Type B pancreatic cell (in vitro differentiated cells): ENCODE data around the gene NTRK3. TPM values are rescaled to one million over a fixed set of nuclear protein-coding genes. Genes with fewer than 3 reads are reported as not detected.

Experiments
- DNase-seq: peaks from one replicate; pipeline ENCODE4 v3.0.0; 2021; ENCODE audit warnings: mixed read lengths; ENCODE audit not compliant: unreplicated experiment; ENCODE audit errors: extremely low spot score
- H3K27ac Mint-ChIP-seq: 2 replicates; pipeline ENCODE4 v1.8.0; 2021; ENCODE audit warnings: mild to moderate bottlenecking, mixed read lengths
- H3K27me3 Mint-ChIP-seq: 2 replicates; pipeline ENCODE4 v1.8.0; 2021; ENCODE audit warnings: mixed read lengths
- H3K36me3 Mint-ChIP-seq: 2 replicates; pipeline ENCODE4 v1.8.0; 2021; ENCODE audit warnings: mixed read lengths
- H3K4me1 Mint-ChIP-seq: one replicate; pipeline ENCODE4 v1.8.0; 2021; ENCODE audit warnings: mixed read lengths; ENCODE audit not compliant: unreplicated experiment
- H3K4me3 Mint-ChIP-seq: 2 replicates; pipeline ENCODE4 v1.8.0; 2021; ENCODE audit warnings: mild to moderate bottlenecking, mixed read lengths
- H3K9me3 Mint-ChIP-seq: 2 replicates; pipeline ENCODE4 v1.8.0; 2021; ENCODE audit warnings: mixed read lengths
- total RNA-seq: library from RNA; stranded (reverse); gene quantifications from 2 replicates; pipeline ENCODE4 v1.2.1, GENCODE V29; 2021; ENCODE audit warnings: low replicate concordance
- TF ChIP-seq, protein P1 (sequence below): fragments of 200-600 bp; sonication (generic); conservative IDR thresholded peaks from 2 replicates; pipeline ENCODE4 v1.5.0; 2021; ENCODE audit warnings: antibody characterized with exemption, mild to moderate bottlenecking

The NTRK3 gene
- total RNA-seq, 1 donor from 2014 or later: 16.9 TPM

DNA sequence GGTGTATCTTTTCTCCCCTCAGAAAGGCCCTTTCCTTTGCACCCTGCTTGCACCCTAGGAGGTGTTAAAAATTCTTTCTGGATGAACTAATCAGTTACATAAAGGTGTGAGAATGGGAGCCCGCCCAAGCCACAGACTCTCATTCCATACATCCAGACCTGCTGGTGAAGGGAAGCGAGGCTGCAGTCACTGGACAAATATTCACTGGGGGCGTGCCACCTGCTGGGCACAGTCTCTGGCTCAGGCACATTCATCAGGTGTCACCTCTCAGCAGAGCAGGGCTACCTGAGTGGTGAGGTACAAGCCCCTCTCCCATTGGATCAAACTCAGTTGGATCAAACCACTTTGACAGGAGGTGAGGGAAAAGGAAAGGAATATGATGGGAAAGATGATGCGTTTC is 52.0 kb downstream of the NTRK3 start:
- TF ChIP-seq, protein P1, sequence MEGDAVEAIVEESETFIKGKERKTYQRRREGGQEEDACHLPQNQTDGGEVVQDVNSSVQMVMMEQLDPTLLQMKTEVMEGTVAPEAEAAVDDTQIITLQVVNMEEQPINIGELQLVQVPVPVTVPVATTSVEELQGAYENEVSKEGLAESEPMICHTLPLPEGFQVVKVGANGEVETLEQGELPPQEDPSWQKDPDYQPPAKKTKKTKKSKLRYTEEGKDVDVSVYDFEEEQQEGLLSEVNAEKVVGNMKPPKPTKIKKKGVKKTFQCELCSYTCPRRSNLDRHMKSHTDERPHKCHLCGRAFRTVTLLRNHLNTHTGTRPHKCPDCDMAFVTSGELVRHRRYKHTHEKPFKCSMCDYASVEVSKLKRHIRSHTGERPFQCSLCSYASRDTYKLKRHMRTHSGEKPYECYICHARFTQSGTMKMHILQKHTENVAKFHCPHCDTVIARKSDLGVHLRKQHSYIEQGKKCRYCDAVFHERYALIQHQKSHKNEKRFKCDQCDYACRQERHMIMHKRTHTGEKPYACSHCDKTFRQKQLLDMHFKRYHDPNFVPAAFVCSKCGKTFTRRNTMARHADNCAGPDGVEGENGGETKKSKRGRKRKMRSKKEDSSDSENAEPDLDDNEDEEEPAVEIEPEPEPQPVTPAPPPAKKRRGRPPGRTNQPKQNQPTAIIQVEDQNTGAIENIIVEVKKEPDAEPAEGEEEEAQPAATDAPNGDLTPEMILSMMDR: no peak
- no peaks in the 10 kb centered on the region for H3K9me3 Mint-ChIP-seq
- H3K27me3 Mint-ChIP-seq: peaks cover 23% of the 10 kb centered on the region
- H3K4me1 Mint-ChIP-seq: no peaks in the 10 kb centered on the region
- no peak for DNase-seq
- H3K4me3 Mint-ChIP-seq: no peak overlapping the region
- H3K36me3 Mint-ChIP-seq: no peaks in the 10 kb centered on the region
- no peak overlapping the region for H3K27ac Mint-ChIP-seq

DNA sequence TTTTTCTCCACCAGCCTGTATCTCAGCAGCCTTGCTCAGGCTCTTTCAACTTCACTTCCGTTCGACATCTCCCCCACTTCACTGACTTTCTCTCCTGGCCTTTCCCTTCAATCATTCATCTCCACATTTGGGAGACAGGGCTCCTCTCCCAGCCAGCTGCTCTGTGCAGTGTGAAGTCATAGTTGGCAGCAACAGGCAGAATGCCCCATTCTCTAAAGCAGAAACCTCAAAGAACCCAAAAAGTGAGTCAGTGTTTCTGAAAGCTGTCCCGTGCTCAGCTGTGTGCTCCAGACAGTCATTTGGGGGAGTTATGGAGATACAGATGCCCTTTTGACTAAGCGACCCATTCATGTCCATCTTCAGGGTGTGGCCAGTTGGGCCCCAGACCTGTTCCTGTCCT is 54.3 kb downstream of the NTRK3 start:
- TF ChIP-seq, protein P1: no peak
- DNase-seq: no peak

DNA sequence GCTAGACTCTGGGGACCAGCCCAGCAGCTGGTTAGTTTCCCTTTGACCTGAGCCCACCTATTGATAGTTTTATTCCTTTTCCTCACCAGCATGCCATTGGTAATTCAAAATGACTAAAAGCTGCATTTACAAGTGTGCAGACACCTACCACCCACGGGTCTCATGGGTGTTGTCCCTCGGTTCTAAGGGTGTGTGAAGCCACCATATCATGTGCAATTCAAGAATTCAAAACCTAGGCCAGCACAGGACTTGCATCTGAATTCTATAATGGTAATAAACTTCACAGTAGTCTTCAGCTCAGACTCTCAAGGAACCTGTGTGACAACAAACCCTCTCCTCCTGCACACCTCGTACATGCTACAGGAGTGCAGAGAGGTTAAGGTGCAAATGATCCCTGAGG is 55.3 kb downstream of the NTRK3 start:
- no peaks in the 10 kb centered on the region for H3K9me3 Mint-ChIP-seq
- H3K36me3 Mint-ChIP-seq: no peaks in the 10 kb centered on the region
- no peak overlapping the region for H3K4me3 Mint-ChIP-seq
- H3K27me3 Mint-ChIP-seq: peaks cover 32% of the 10 kb centered on the region
- no peak for DNase-seq
- H3K27ac Mint-ChIP-seq: no peak overlapping the region
- TF ChIP-seq, protein P1: no peak
- no peaks in the 10 kb centered on the region for H3K4me1 Mint-ChIP-seq

More for the DNA sequence above, 54.3 kb downstream of the NTRK3 start:
- Mint-ChIP-seq H3K27ac (no peak overlapping the region), H3K9me3 (no peaks in the 10 kb centered on the region), H3K4me3 (no peak overlapping the region), H3K36me3 (no peaks in the 10 kb centered on the region), H3K27me3 (peaks cover 26% of the 10 kb centered on the region), H3K4me1 (no peaks in the 10 kb centered on the region)

DNA sequence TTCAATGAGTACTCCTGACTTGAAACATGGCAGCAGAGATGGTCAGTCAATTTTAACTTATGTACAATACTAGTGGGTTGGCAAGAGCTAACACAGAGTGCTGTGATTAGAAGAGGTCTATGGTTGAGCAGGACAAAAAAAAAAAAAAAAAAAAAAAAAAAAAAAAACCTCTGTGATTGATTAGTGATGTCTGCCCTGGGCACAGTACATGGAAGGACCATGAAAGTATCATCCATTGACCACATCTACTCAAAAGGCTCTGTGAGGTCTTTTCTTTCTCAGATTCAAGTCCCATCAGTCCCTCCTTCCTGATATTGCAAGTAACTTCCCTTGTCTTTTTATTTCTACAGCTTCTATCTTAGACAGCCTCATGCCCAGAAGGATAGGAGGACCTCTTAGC is 59.6 kb downstream of the NTRK3 start:
- TF ChIP-seq, protein P1: no peak
- Mint-ChIP-seq H3K27me3 (peaks cover 26% of the 10 kb centered on the region), H3K4me1 (no peaks in the 10 kb centered on the region), H3K4me3 (no peak overlapping the region), H3K36me3 (no peaks in the 10 kb centered on the region), H3K27ac (no peak overlapping the region), H3K9me3 (no peaks in the 10 kb centered on the region)
- DNase-seq: no peak

DNA sequence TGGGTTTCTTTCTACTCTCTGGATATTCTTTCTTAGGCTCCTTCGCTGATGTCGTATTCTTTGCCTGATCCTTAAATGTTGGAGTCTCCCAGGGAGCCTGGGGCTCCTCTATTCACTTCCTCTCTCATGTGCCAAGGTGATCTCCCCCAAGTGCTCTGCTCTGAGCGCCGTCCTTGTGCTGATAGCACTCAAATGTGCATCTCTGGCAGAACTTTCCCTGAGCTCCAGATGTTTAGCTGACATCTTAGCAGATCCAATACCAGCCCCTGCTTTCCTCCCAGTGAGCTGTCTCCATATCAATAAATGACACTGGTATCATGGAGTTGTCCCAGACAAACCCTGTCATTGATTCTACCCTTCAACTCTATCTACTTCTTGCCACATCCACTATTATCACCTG is 62.4 kb downstream of the NTRK3 start:
- Mint-ChIP-seq H3K4me1 (no peaks in the 10 kb centered on the region), H3K4me3 (no peak overlapping the region), H3K27me3 (peaks cover 30% of the 10 kb centered on the region), H3K27ac (no peak overlapping the region), H3K9me3 (no peaks in the 10 kb centered on the region), H3K36me3 (no peaks in the 10 kb centered on the region)
- TF ChIP-seq, protein P1: no peak
- DNase-seq: no peak

DNA sequence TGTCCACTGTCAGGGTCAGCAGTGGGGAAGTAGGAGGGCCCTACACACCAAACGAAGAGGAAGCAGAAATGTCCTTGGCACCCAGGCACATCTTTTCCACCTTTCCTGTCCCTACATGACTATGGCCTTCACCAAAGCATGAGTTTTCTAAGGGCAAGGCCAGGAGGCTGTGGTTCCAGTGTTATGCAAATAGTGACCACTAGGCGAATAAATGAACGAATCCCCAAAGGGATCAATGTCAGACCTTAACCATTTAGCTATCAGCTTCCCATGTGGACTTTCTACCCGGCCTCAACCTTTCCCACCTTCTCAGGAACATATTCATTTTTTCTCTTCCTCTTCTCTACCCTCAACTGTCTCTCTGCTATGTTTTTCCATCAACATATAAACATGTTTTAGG is 63.1 kb downstream of the NTRK3 start:
- Mint-ChIP-seq H3K27me3 (peaks cover 32% of the 10 kb centered on the region), H3K36me3 (no peaks in the 10 kb centered on the region), H3K9me3 (no peaks in the 10 kb centered on the region), H3K27ac (no peak overlapping the region), H3K4me3 (no peak overlapping the region), H3K4me1 (no peaks in the 10 kb centered on the region)
- no peak for DNase-seq
- TF ChIP-seq, protein P1: peak; percentile 61
